ENCODE measurements around the gene CLIP1. TPM values are rescaled to one million over a fixed set of nuclear protein-coding genes. Genes with fewer than 3 reads are reported as not detected.
"Not testable (repeated sequence)": the region's sequence is repeated elsewhere in the genome, so short reads cannot be mapped to it uniquely, and the experiment has no call there.

Gene CLIP1
- polyA plus RNA-seq, 1 of the 3 experiments (the other 2 are of a cell fraction): 33.9 TPM

DNA sequence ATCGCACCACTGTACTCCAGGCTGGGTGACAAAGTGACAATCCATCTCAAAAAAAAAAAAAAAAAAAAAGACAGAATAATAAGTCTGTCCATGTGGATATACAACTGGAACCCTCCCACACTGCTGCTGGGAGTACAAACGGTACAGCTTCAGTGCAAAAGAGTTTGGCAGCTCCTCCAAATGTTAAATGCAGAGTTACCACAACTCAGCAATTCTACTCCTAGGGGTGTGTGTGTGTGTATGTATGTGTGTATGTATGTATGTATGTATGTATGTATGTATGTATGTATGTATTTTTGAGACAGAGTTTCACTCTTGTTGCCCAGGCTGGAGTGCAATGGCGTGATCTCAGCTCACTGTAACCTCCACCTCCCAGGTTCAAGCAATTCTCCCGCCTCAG, 163.5 kb downstream of the CLIP1 start:
- H4K20me1 ChIP-seq (ENCODE audit: insufficient read depth); H3F3A ChIP-seq (replicated peaks; ENCODE audit: insufficient read depth); H3K9me2 ChIP-seq; H3K27me3 ChIP-seq (ENCODE audit: insufficient read depth); POLR2A ChIA-PET; DNase-seq; H2AFZ ChIP-seq (ENCODE audit: low read depth); H3K4me1 ChIP-seq (ENCODE audit: control insufficient read depth in 1 of 2, insufficient read depth in 2 of 2, low read depth in 1 of 2, low read length in 1 of 2); H3K4me2 ChIP-seq; H3K4me3 ChIP-seq (ENCODE audit: low read depth in 2 of 2, low read length in 1 of 2); H3K27ac ChIP-seq (ENCODE audit: low read depth in 2 of 2, low read length in 1 of 2); H3K9ac ChIP-seq; H3K9me3 ChIP-seq: not testable (repeated sequence)
- H3K79me2 ChIP-seq (ENCODE audit: insufficient read depth): peaks cover 15% of the 10 kb centered on the region
- CTCF ChIA-PET: interaction anchor here (1.5 kb wide), 1 partner anchor 97 kb away, joined by 5 read pairs; no protein-coding TSS in a partner anchor
- H3K36me3 ChIP-seq (replicated peaks in 1 of 2; ENCODE audit: control insufficient read depth in 1 of 2, insufficient read depth in 2 of 2, low read length in 1 of 2): peaks cover 35 to 50% of the 10 kb centered on the region in 2 experiments
- WGBS (ENCODE audit: low lambda C conversion rate): 93% methylated on average over 4 of the region's 4 CpGs

DNA sequence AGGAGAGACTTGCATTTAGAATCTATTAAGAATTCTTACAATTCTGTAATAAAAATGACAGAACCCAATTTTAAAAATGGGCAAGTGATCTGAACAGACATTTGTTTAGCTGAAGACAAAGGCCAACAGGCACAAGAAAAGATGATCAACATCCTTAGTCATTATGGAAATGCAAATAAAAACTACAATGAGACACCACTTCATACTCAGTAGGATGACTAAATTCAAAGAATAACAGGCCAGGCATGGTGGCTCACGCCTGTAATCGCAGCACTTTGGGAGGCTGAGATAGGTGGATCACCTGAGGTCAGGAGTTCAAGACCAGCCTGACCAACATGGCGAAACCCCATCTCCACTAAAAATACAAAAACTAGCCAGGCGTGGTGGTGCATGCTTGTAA, 164.0 kb downstream of the CLIP1 start:
- H3F3A ChIP-seq (replicated peaks; ENCODE audit: insufficient read depth); H3K9me2 ChIP-seq; H3K4me2 ChIP-seq; H2AFZ ChIP-seq (ENCODE audit: low read depth); H3K27ac ChIP-seq (ENCODE audit: low read depth in 2 of 2, low read length in 1 of 2); H3K9me3 ChIP-seq; H3K4me3 ChIP-seq (ENCODE audit: low read depth in 2 of 2, low read length in 1 of 2); H4K20me1 ChIP-seq (ENCODE audit: insufficient read depth); H3K27me3 ChIP-seq (ENCODE audit: insufficient read depth); H3K4me1 ChIP-seq (ENCODE audit: control insufficient read depth in 1 of 2, insufficient read depth in 2 of 2, low read depth in 1 of 2, low read length in 1 of 2); DNase-seq; H3K9ac ChIP-seq: not testable (repeated sequence)
- CTCF ChIA-PET: interaction anchor here (1.8 kb wide), 1 partner anchor 14 kb away, joined by 4 read pairs; no protein-coding TSS in a partner anchor
- 93% methylated on average over 4 of the region's 4 CpGs for WGBS (ENCODE audit: low lambda C conversion rate)
- peaks cover 33 to 46% of the 10 kb centered on the region in 2 experiments for H3K36me3 ChIP-seq (replicated peaks in 1 of 2; ENCODE audit: control insufficient read depth in 1 of 2, insufficient read depth in 2 of 2, low read length in 1 of 2)
- POLR2A ChIA-PET: interaction anchor here (1.8 kb wide), 1 partner anchor 31 kb away, joined by 5 read pairs; no protein-coding TSS in a partner anchor
- peaks cover 19% of the 10 kb centered on the region for H3K79me2 ChIP-seq (ENCODE audit: insufficient read depth)

- no peaks in the 10 kb centered on the region for H3F3A ChIP-seq (replicated peaks; ENCODE audit: insufficient read depth)
- H3K9me3 ChIP-seq: no peaks in the 10 kb centered on the region
- no peaks in the 10 kb centered on the region for H3K27me3 ChIP-seq (ENCODE audit: insufficient read depth)
- no peak overlapping the region for H3K9ac ChIP-seq
- no peaks in the 10 kb centered on the region for H3K4me1 ChIP-seq (ENCODE audit: control insufficient read depth in 1 of 2, insufficient read depth in 2 of 2, low read depth in 1 of 2, low read length in 1 of 2)
- TF ChIP-seq MXI1 (IDR thresholded peaks at IDR 0.05; ENCODE audit: low read depth, low read length) (no peak), EZH2phosphoT487 (IDR thresholded peaks at IDR 0.05; ENCODE audit: borderline replicate concordance, low read depth) (no peak), SMC3 (IDR thresholded peaks at IDR 0.05; ENCODE audit: low read depth, low read length) (no peak), FOXJ3 (CRISPR knock-in tag; IDR thresholded peaks at IDR 0.05) (no peak), EP300 (IDR thresholded peaks at IDR 0.05; ENCODE audit: borderline replicate concordance in 1 of 2, low read depth in 1 of 2, low read length in 1 of 2) (no peak), RFX5 (IDR thresholded peaks at IDR 0.05; ENCODE audit: low read length) (no peak), ZBTB33 (IDR thresholded peaks at IDR 0.05; ENCODE audit: borderline replicate concordance, low read depth) (no peak)
- TF ChIP-seq, protein P1, sequence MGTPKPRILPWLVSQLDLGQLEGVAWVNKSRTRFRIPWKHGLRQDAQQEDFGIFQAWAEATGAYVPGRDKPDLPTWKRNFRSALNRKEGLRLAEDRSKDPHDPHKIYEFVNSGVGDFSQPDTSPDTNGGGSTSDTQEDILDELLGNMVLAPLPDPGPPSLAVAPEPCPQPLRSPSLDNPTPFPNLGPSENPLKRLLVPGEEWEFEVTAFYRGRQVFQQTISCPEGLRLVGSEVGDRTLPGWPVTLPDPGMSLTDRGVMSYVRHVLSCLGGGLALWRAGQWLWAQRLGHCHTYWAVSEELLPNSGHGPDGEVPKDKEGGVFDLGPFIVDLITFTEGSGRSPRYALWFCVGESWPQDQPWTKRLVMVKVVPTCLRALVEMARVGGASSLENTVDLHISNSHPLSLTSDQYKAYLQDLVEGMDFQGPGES (IDR thresholded peaks at IDR 0.05; ENCODE audit: low read depth, low read length): no peak
- peaks cover 4 to 18% of the 10 kb centered on the region in 2 experiments for H3K36me3 ChIP-seq (replicated peaks in 1 of 2; ENCODE audit: control insufficient read depth in 1 of 2, insufficient read depth in 2 of 2, low read length in 1 of 2)
- H3K9me2 ChIP-seq: no peaks in the 10 kb centered on the region
- no peak overlapping the region for H3K4me2 ChIP-seq
- POLR2A ChIA-PET: no interaction called here
- H3K79me2 ChIP-seq (ENCODE audit: insufficient read depth): peaks cover 18% of the 10 kb centered on the region
- H4K20me1 ChIP-seq (ENCODE audit: insufficient read depth): no peaks in the 10 kb centered on the region
- H3K27ac ChIP-seq (ENCODE audit: low read depth in 2 of 2, low read length in 1 of 2): no peak overlapping the region
- H2AFZ ChIP-seq (ENCODE audit: low read depth): no peak overlapping the region
- WGBS (ENCODE audit: low lambda C conversion rate): 90% methylated on average over 8 of the region's 8 CpGs
- CTCF ChIA-PET: no interaction called here
- no peak overlapping the region for H3K4me3 ChIP-seq (ENCODE audit: low read depth in 2 of 2, low read length in 1 of 2)
- no peak for DNase-seq
Observed at GRCh38 chr12:122250536-122250935, 171.9 kb downstream of the CLIP1 start.
